GM12878 (cell line): Measurements from ENCODE around the gene TSC22D4. TPM values are rescaled to one million over a fixed set of nuclear protein-coding genes. Genes with fewer than 3 reads are reported as not detected.

Experiments
- polyA plus RNA-seq, 11 experiments: library from polyadenylated mRNA; depleted of rRNA in 4 of 11; unstranded in 6 of 11; stranded (reverse) in 5 of 11; fragments of >200 nt; fragmentation: Nextera tagmentation in 4 of 11; fragmentation: Illumina TruSeq in 1 of 11; extraction: Ambion mirVana in 4 of 11; extraction: Trizol in 1 of 11; gene quantifications; 1 replicate in 1 of 11; 2 replicates in 10 of 11; pipeline versions ENCODE4 v1.2.1 to v1.2.3, GENCODE V29; 2011 to 2016; ENCODE audit warnings: inconsistent platforms in 2 of 11, missing spikeins in 2 of 11, low read depth in 1 of 11
- total RNA-seq, 4 experiments: library from RNA; depleted of rRNA in 3 of 4; stranded (reverse); fragments of >200 nt in 3 of 4; fragmentation: Illumina TruSeq in 1 of 4; extraction: Trizol in 1 of 4; gene quantifications; 2 replicates each; pipeline versions ENCODE4 v1.2.1 to v1.2.3, GENCODE V29; 2013 to 2021
- TF ChIP-seq, protein P1 (sequence below), 3 experiments: IDR thresholded peaks in 2 of 3; conservative IDR thresholded peaks in 1 of 3; 2 replicates each; pipeline ENCODE4 v1.5.1; 2011; ENCODE audit warnings: low read depth in 3 of 3, low read length in 3 of 3, mild to moderate bottlenecking in 3 of 3, control low read depth in 2 of 3, moderate library complexity in 2 of 3, inconsistent platforms in 1 of 3, mixed read lengths in 1 of 3; ENCODE audit not compliant: control insufficient read depth in 2 of 3, insufficient read depth in 1 of 3; ENCODE audit errors: extremely low read depth in 1 of 3

The TSC22D4 gene
- total and polyA plus RNA-seq, 10 of the 15 experiments (the other 5 are each of a cell fraction or from before 2014, with no cell fraction given), result 0.50 to 65.7 (median 24.4) TPM

- TF ChIP-seq, protein P1, sequence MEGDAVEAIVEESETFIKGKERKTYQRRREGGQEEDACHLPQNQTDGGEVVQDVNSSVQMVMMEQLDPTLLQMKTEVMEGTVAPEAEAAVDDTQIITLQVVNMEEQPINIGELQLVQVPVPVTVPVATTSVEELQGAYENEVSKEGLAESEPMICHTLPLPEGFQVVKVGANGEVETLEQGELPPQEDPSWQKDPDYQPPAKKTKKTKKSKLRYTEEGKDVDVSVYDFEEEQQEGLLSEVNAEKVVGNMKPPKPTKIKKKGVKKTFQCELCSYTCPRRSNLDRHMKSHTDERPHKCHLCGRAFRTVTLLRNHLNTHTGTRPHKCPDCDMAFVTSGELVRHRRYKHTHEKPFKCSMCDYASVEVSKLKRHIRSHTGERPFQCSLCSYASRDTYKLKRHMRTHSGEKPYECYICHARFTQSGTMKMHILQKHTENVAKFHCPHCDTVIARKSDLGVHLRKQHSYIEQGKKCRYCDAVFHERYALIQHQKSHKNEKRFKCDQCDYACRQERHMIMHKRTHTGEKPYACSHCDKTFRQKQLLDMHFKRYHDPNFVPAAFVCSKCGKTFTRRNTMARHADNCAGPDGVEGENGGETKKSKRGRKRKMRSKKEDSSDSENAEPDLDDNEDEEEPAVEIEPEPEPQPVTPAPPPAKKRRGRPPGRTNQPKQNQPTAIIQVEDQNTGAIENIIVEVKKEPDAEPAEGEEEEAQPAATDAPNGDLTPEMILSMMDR (IDR thresholded peaks at IDR 0.05 in 2 of 3, conservative IDR thresholded peaks at IDR 0.05 in 1 of 3; ENCODE audit: control insufficient read depth in 2 of 3, extremely low read depth in 1 of 3, insufficient read depth in 1 of 3, low read depth in 3 of 3, low read length in 3 of 3), result peak in 2 of 3 experiments; percentile 2 to 18; a peak in 1 of 6 replicates
Observed at GRCh38 chr7:100418930-100419659, 59.9 kb downstream of the TSC22D4 start (continued).

Other genes starting within 250 kb of the TSC22D4 start
Only the 7 nearest of the 20 such genes appear.
- 2.5 and 3.8 TPM in 2 replicates for gene ZCWPW1, start 50.5 kb downstream of the TSC22D4 start, total RNA-seq (2014; rRNA removed)
- gene ZCWPW1, start 50.5 kb downstream of the TSC22D4 start, total RNA-seq (2014; rRNA removed; fragmentation: Illumina TruSeq; extraction: Trizol), result 3.8 and 4.4 TPM in 2 replicates
- 3.3 and 3.7 TPM in 2 replicates for gene ZCWPW1, start 50.5 kb downstream of the TSC22D4 start, total RNA-seq (2021)
- gene ZCWPW1, start 50.5 kb downstream of the TSC22D4 start, polyA plus RNA-seq (2011; rRNA removed), result 2.9 and 4.6 TPM in 2 replicates
- 3.9 and 4.3 TPM in 2 replicates for gene ZCWPW1, start 50.5 kb downstream of the TSC22D4 start, polyA plus RNA-seq (2014; fragmentation: Illumina TruSeq; extraction: Trizol)
- 1 to 10 TPM; 1.3 to 2.3 TPM for gene ZCWPW1, start 50.5 kb downstream of the TSC22D4 start, polyA plus RNA-seq (2014; fragmentation: Nextera tagmentation; extraction: Ambion mirVana)
- 4.4 and 5.1 TPM in 2 replicates for gene ZCWPW1, start 50.5 kb downstream of the TSC22D4 start, polyA plus RNA-seq (2014; rRNA removed)
- gene ZCWPW1, start 50.5 kb downstream of the TSC22D4 start, polyA plus RNA-seq (2016; fragmentation: Nextera tagmentation; extraction: Ambion mirVana), result 1 to 10 TPM; 3.5 to 3.9 TPM
- gene MEPCE, start 49.4 kb downstream of the TSC22D4 start, total RNA-seq (2014; rRNA removed), result 33.8 and 39.6 TPM in 2 replicates
- gene MEPCE, start 49.4 kb downstream of the TSC22D4 start, total RNA-seq (2014; rRNA removed; fragmentation: Illumina TruSeq; extraction: Trizol), result 22.8 and 26.0 TPM in 2 replicates
- 46.0 and 48.0 TPM in 2 replicates for gene MEPCE, start 49.4 kb downstream of the TSC22D4 start, total RNA-seq (2021)
- 9.1 and 16.2 TPM in 2 replicates for gene MEPCE, start 49.4 kb downstream of the TSC22D4 start, polyA plus RNA-seq (2011; rRNA removed)
- gene MEPCE, start 49.4 kb downstream of the TSC22D4 start, polyA plus RNA-seq (2014; fragmentation: Illumina TruSeq; extraction: Trizol), result 15.1 and 35.8 TPM in 2 replicates
- gene MEPCE, start 49.4 kb downstream of the TSC22D4 start, polyA plus RNA-seq (2014; fragmentation: Nextera tagmentation; extraction: Ambion mirVana), result 10 to 100 TPM in 1 of 2 experiments, 1 to 10 TPM in 1; 8.2 to 12.6 TPM
- 32.3 and 42.0 TPM in 2 replicates for gene MEPCE, start 49.4 kb downstream of the TSC22D4 start, polyA plus RNA-seq (2014; rRNA removed)
- gene MEPCE, start 49.4 kb downstream of the TSC22D4 start, polyA plus RNA-seq (2016; fragmentation: Nextera tagmentation; extraction: Ambion mirVana), result 10 to 100 TPM; 14.9 to 18.1 TPM
- 51.3 and 55.5 TPM in 2 replicates for gene PPP1R35, start 42.7 kb downstream of the TSC22D4 start, total RNA-seq (2014; rRNA removed)
- gene PPP1R35, start 42.7 kb downstream of the TSC22D4 start, total RNA-seq (2014; rRNA removed; fragmentation: Illumina TruSeq; extraction: Trizol), result 14.1 and 19.6 TPM in 2 replicates
- gene PPP1R35, start 42.7 kb downstream of the TSC22D4 start, total RNA-seq (2021), result 58.1 and 61.0 TPM in 2 replicates
- 7.9 and 15.2 TPM in 2 replicates for gene PPP1R35, start 42.7 kb downstream of the TSC22D4 start, polyA plus RNA-seq (2011; rRNA removed)
- gene PPP1R35, start 42.7 kb downstream of the TSC22D4 start, polyA plus RNA-seq (2014; fragmentation: Illumina TruSeq; extraction: Trizol), result 0.52 and 5.2 TPM in 2 replicates
- gene PPP1R35, start 42.7 kb downstream of the TSC22D4 start, polyA plus RNA-seq (2014; fragmentation: Nextera tagmentation; extraction: Ambion mirVana), result 1 to 10 TPM; 1.8 to 9.9 TPM
- gene PPP1R35, start 42.7 kb downstream of the TSC22D4 start, polyA plus RNA-seq (2014; rRNA removed), result 62.5 and 70.4 TPM in 2 replicates
- 10 to 100 TPM in 1 of 2 experiments, 1 to 10 TPM in 1; 4.0 to 56.3 TPM for gene PPP1R35, start 42.7 kb downstream of the TSC22D4 start, polyA plus RNA-seq (2016; fragmentation: Nextera tagmentation; extraction: Ambion mirVana)
- gene SPACDR, start 15.0 kb downstream of the TSC22D4 start, total RNA-seq (2014; rRNA removed), result 0.49 and 1.2 TPM in 2 replicates
- 0.18 and 0.28 TPM in 2 replicates for gene SPACDR, start 15.0 kb downstream of the TSC22D4 start, total RNA-seq (2014; rRNA removed; fragmentation: Illumina TruSeq; extraction: Trizol)
- gene SPACDR, start 15.0 kb downstream of the TSC22D4 start, total RNA-seq (2021), result 1.1 and 1.5 TPM in 2 replicates
- 0.65 and 0.81 TPM in 2 replicates for gene SPACDR, start 15.0 kb downstream of the TSC22D4 start, polyA plus RNA-seq (2011; rRNA removed)
- gene SPACDR, start 15.0 kb downstream of the TSC22D4 start, polyA plus RNA-seq (2014; fragmentation: Illumina TruSeq; extraction: Trizol), result 0.56 TPM in 1 of 2 replicates, not detected in the other
- gene SPACDR, start 15.0 kb downstream of the TSC22D4 start, polyA plus RNA-seq (2014; fragmentation: Nextera tagmentation; extraction: Ambion mirVana), result under 1 TPM; 0.29 TPM
- 0.78 and 1.2 TPM in 2 replicates for gene SPACDR, start 15.0 kb downstream of the TSC22D4 start, polyA plus RNA-seq (2014; rRNA removed)
- under 1 TPM; 0.60 to 0.71 TPM for gene SPACDR, start 15.0 kb downstream of the TSC22D4 start, polyA plus RNA-seq (2016; fragmentation: Nextera tagmentation; extraction: Ambion mirVana)
- 0.05 and 0.06 TPM in 2 replicates for gene NYAP1, start 4.7 kb upstream of the TSC22D4 start, total RNA-seq (2014; rRNA removed)
- 0.04 and 0.05 TPM in 2 replicates for gene NYAP1, start 4.7 kb upstream of the TSC22D4 start, total RNA-seq (2014; rRNA removed; fragmentation: Illumina TruSeq; extraction: Trizol)
- 0.15 and 0.19 TPM in 2 replicates for gene NYAP1, start 4.7 kb upstream of the TSC22D4 start, total RNA-seq (2021)
- gene NYAP1, start 4.7 kb upstream of the TSC22D4 start, polyA plus RNA-seq (2011; rRNA removed), result not detected in 2 replicates
- gene NYAP1, start 4.7 kb upstream of the TSC22D4 start, polyA plus RNA-seq (2014; fragmentation: Illumina TruSeq; extraction: Trizol), result not detected in 2 replicates
- gene NYAP1, start 4.7 kb upstream of the TSC22D4 start, polyA plus RNA-seq (2014; fragmentation: Nextera tagmentation; extraction: Ambion mirVana), result not detected
- 0.28 and 0.49 TPM in 2 replicates for gene NYAP1, start 4.7 kb upstream of the TSC22D4 start, polyA plus RNA-seq (2014; rRNA removed)
- gene NYAP1, start 4.7 kb upstream of the TSC22D4 start, polyA plus RNA-seq (2016; fragmentation: Nextera tagmentation; extraction: Ambion mirVana), result not detected
- gene AGFG2, start 60.0 kb upstream of the TSC22D4 start, total RNA-seq (2014; rRNA removed), result 47.8 and 60.3 TPM in 2 replicates
- gene AGFG2, start 60.0 kb upstream of the TSC22D4 start, total RNA-seq (2014; rRNA removed; fragmentation: Illumina TruSeq; extraction: Trizol), result 14.9 and 18.0 TPM in 2 replicates
- 71.5 and 75.1 TPM in 2 replicates for gene AGFG2, start 60.0 kb upstream of the TSC22D4 start, total RNA-seq (2021)
- gene AGFG2, start 60.0 kb upstream of the TSC22D4 start, polyA plus RNA-seq (2011; rRNA removed), result 10.2 and 24.2 TPM in 2 replicates
- 6.6 and 15.6 TPM in 2 replicates for gene AGFG2, start 60.0 kb upstream of the TSC22D4 start, polyA plus RNA-seq (2014; fragmentation: Illumina TruSeq; extraction: Trizol)
- gene AGFG2, start 60.0 kb upstream of the TSC22D4 start, polyA plus RNA-seq (2014; fragmentation: Nextera tagmentation; extraction: Ambion mirVana), result 1 to 10 TPM in 1 of 2 experiments, under 1 TPM in 1; 0.90 to 1.1 TPM
- 47.0 and 50.2 TPM in 2 replicates for gene AGFG2, start 60.0 kb upstream of the TSC22D4 start, polyA plus RNA-seq (2014; rRNA removed)
- 10 to 100 TPM; 26.7 to 27.0 TPM for gene AGFG2, start 60.0 kb upstream of the TSC22D4 start, polyA plus RNA-seq (2016; fragmentation: Nextera tagmentation; extraction: Ambion mirVana)
- gene SAP25, start 94.7 kb upstream of the TSC22D4 start, total RNA-seq (2014; rRNA removed), result 1.8 and 1.9 TPM in 2 replicates
- 0.18 and 0.83 TPM in 2 replicates for gene SAP25, start 94.7 kb upstream of the TSC22D4 start, total RNA-seq (2014; rRNA removed; fragmentation: Illumina TruSeq; extraction: Trizol)
- gene SAP25, start 94.7 kb upstream of the TSC22D4 start, total RNA-seq (2021), result 7.0 and 8.3 TPM in 2 replicates
- gene SAP25, start 94.7 kb upstream of the TSC22D4 start, polyA plus RNA-seq (2011; rRNA removed), result 0.19 and 0.60 TPM in 2 replicates
- 0.15 TPM in 1 of 2 replicates, not detected in the other for gene SAP25, start 94.7 kb upstream of the TSC22D4 start, polyA plus RNA-seq (2014; fragmentation: Illumina TruSeq; extraction: Trizol)
- gene SAP25, start 94.7 kb upstream of the TSC22D4 start, polyA plus RNA-seq (2014; fragmentation: Nextera tagmentation; extraction: Ambion mirVana), result 1 to 10 TPM in 1 of 2 experiments, under 1 TPM in 1; 0.14 to 1.1 TPM
- 8.6 and 12.5 TPM in 2 replicates for gene SAP25, start 94.7 kb upstream of the TSC22D4 start, polyA plus RNA-seq (2014; rRNA removed)
- 1 to 10 TPM; 1.1 to 2.8 TPM for gene SAP25, start 94.7 kb upstream of the TSC22D4 start, polyA plus RNA-seq (2016; fragmentation: Nextera tagmentation; extraction: Ambion mirVana)